ENCODE measurements around the gene BCAS3. TPM values are rescaled to one million over a fixed set of nuclear protein-coding genes. Genes with fewer than 3 reads are reported as not detected.

Gene BCAS3
- total RNA-seq, 4 donors from 2014 or later: 42.1 to 84.7 (median 54.1) TPM

- intact Hi-C loops (cut with DNase I; ENCODE audit: low total_unique reads): no loop called here
- WGBS, 2 donors: 89 to 90% methylated on average over 2 of the region's 2 CpGs
- TF ChIP-seq CTCF (IDR thresholded peaks at IDR 0.05): no peak
- TF ChIP-seq POLR2A (IDR thresholded peaks at IDR 0.05): no peak
- no peak for DNase-seq (ENCODE audit: low spot score in 2 of 2)
- H3K4me3 ChIP-seq (ENCODE audit: low read depth, poor library complexity, severe bottlenecking): no peak overlapping the region
Observed at GRCh38 chr17:61187038-61187437, 509.4 kb downstream of the BCAS3 start.

- intact Hi-C loops (cut with DNase I; ENCODE audit: low total_unique reads): loop anchor here (1.0 kb wide), 1 partner anchor 46 kb away; no protein-coding TSS in a partner anchor
- no peak for TF ChIP-seq POLR2A (IDR thresholded peaks at IDR 0.05)
- H3K4me3 ChIP-seq (ENCODE audit: low read depth, poor library complexity, severe bottlenecking): no peak overlapping the region
- WGBS, 2 donors: 90 to 95% methylated on average over 2 of the region's 2 CpGs
- no peak for DNase-seq (ENCODE audit: low spot score in 2 of 2)
Observed at GRCh38 chr17:61188081-61188480, 510.4 kb downstream of the BCAS3 start.

- no peak for DNase-seq (ENCODE audit: low spot score in 2 of 2)
- H3K4me3 ChIP-seq (ENCODE audit: low read depth, poor library complexity, severe bottlenecking): no peak overlapping the region
- WGBS, 2 donors: 94 to 96% methylated on average over 4 of the region's 4 CpGs
- no peak for TF ChIP-seq CTCF (IDR thresholded peaks at IDR 0.05)
- no peak for TF ChIP-seq POLR2A (IDR thresholded peaks at IDR 0.05)
- intact Hi-C loops (cut with DNase I; ENCODE audit: low total_unique reads): no loop called here
Observed at GRCh38 chr17:61189968-61190367, 512.3 kb downstream of the BCAS3 start.

GRCh38 chr17:61196302-61196704 is 518.7 kb downstream of the BCAS3 start:
- 80 to 85% methylated on average over 7 of the region's 7 CpGs for WGBS, 2 donors

GRCh38 chr17:61196799-61197198 is 519.1 kb downstream of the BCAS3 start:
- TF ChIP-seq POLR2A (IDR thresholded peaks at IDR 0.05) (no peak), CTCF (IDR thresholded peaks at IDR 0.05) (no peak)
- H3K4me3 ChIP-seq (ENCODE audit: low read depth, poor library complexity, severe bottlenecking): no peak overlapping the region
- no peak for DNase-seq (ENCODE audit: low spot score in 2 of 2)
- 78 to 82% methylated on average over 3 of the region's 3 CpGs for WGBS, 2 donors
- intact Hi-C loops (cut with DNase I; ENCODE audit: low total_unique reads): no loop called here

More at GRCh38 chr17:61196302-61196704, 518.7 kb downstream of the BCAS3 start:
- DNase-seq (ENCODE audit: low spot score in 2 of 2): no peak
- no peak for TF ChIP-seq POLR2A (IDR thresholded peaks at IDR 0.05)
- TF ChIP-seq CTCF (IDR thresholded peaks at IDR 0.05): no peak
- intact Hi-C loops (cut with DNase I; ENCODE audit: low total_unique reads): no loop called here
- no peak overlapping the region for H3K4me3 ChIP-seq (ENCODE audit: low read depth, poor library complexity, severe bottlenecking)

GRCh38 chr17:61199431-61200338 is 522.0 kb downstream of the BCAS3 start:
- no peak overlapping the region for H3K4me3 ChIP-seq (ENCODE audit: low read depth, poor library complexity, severe bottlenecking)
- TF ChIP-seq POLR2A (IDR thresholded peaks at IDR 0.05): no peak
- no peak for TF ChIP-seq CTCF (IDR thresholded peaks at IDR 0.05)
- intact Hi-C loops (cut with DNase I; ENCODE audit: low total_unique reads): no loop called here
- no peak for DNase-seq (ENCODE audit: low spot score in 2 of 2)
- WGBS, 2 donors: 79 to 81% methylated on average over 4 of the region's 4 CpGs

Measured in lower leg skin (tissue), 4 donors.